Stimulated activated memory B cell treated with anti-CD40 and anti-IgM and Interleukin-4, amounts not matched to agents 10 μg/mL and 1 μg/mL and 100 μg/mL, for 72 hours (primary cell): Measurements from ENCODE around the gene CYP4V2.

Experiments used
- ATAC-seq: fragments of 150-1000 bp; cut with Tn5 transposase; 2 replicates; pipeline ENCODE4 v1.10.0; 2021
- H3K27ac Mint-ChIP-seq: one replicate; pipeline ENCODE4 v1.8.0; 2022; ENCODE audit warnings: mild to moderate bottlenecking, mixed read lengths
- H3K27me3 Mint-ChIP-seq: one replicate; pipeline ENCODE4 v1.8.0; 2022; ENCODE audit warnings: mixed read lengths
- H3K36me3 Mint-ChIP-seq: one replicate; pipeline ENCODE4 v1.8.0; 2022; ENCODE audit warnings: mixed read lengths
- H3K4me1 Mint-ChIP-seq: one replicate; pipeline ENCODE4 v1.8.0; 2022; ENCODE audit warnings: mixed read lengths
- H3K4me3 Mint-ChIP-seq: one replicate; pipeline ENCODE4 v1.8.0; 2022; ENCODE audit warnings: mild to moderate bottlenecking, moderate library complexity, mixed read lengths
- H3K9me3 Mint-ChIP-seq: one replicate; pipeline ENCODE4 v1.8.0; 2022; ENCODE audit warnings: mixed read lengths

Gene CYP4V2

GRCh38 chr4:186168750-186169149 lies 22.6 kb upstream of the CYP4V2 start:
- Mint-ChIP-seq H3K27ac (no peak overlapping the region), H3K36me3 (no peaks in the 10 kb centered on the region), H3K4me3 (no peak overlapping the region), H3K4me1 (no peaks in the 10 kb centered on the region), H3K9me3 (no peaks in the 10 kb centered on the region), H3K27me3 (peaks cover 31% of the 10 kb centered on the region)
- no peak for ATAC-seq

GRCh38 chr4:186169333-186169944 lies 21.9 kb upstream of the CYP4V2 start:
- no peak overlapping the region for H3K27ac Mint-ChIP-seq
- no peaks in the 10 kb centered on the region for H3K9me3 Mint-ChIP-seq
- no peak overlapping the region for H3K4me3 Mint-ChIP-seq
- no peak for ATAC-seq
- peaks cover 30% of the 10 kb centered on the region for H3K27me3 Mint-ChIP-seq
- H3K4me1 Mint-ChIP-seq, result no peaks in the 10 kb centered on the region
- H3K36me3 Mint-ChIP-seq, result no peaks in the 10 kb centered on the region

GRCh38 chr4:186169945-186170802 lies 21.2 kb upstream of the CYP4V2 start:
- Mint-ChIP-seq H3K4me1 (no peaks in the 10 kb centered on the region), H3K27me3 (peaks cover 23% of the 10 kb centered on the region), H3K9me3 (no peaks in the 10 kb centered on the region), H3K27ac (no peak overlapping the region), H3K36me3 (no peaks in the 10 kb centered on the region), H3K4me3 (no peak overlapping the region)
- ATAC-seq, result peak; percentile 20

GRCh38 chr4:186170966-186171365 lies 20.4 kb upstream of the CYP4V2 start:
- H3K4me1 Mint-ChIP-seq, result no peaks in the 10 kb centered on the region
- H3K27ac Mint-ChIP-seq, result no peak overlapping the region
- ATAC-seq, result no peak

GRCh38 chr4:186172546-186172945 lies 18.8 kb upstream of the CYP4V2 start:
- Mint-ChIP-seq H3K4me3 (no peak overlapping the region), H3K36me3 (no peaks in the 10 kb centered on the region), H3K4me1 (no peaks in the 10 kb centered on the region), H3K27me3 (peaks cover 34% of the 10 kb centered on the region), H3K9me3 (no peaks in the 10 kb centered on the region), H3K27ac (no peak overlapping the region)
- ATAC-seq, result no peak

More at GRCh38 chr4:186170966-186171365, 20.4 kb upstream of the CYP4V2 start:
- peaks cover 29% of the 10 kb centered on the region for H3K27me3 Mint-ChIP-seq
- no peaks in the 10 kb centered on the region for H3K9me3 Mint-ChIP-seq
- H3K4me3 Mint-ChIP-seq, result no peak overlapping the region
- no peaks in the 10 kb centered on the region for H3K36me3 Mint-ChIP-seq

- ATAC-seq, result no peak
- no peak overlapping the region for H3K27ac Mint-ChIP-seq
- peaks cover 37% of the 10 kb centered on the region for H3K27me3 Mint-ChIP-seq
- H3K9me3 Mint-ChIP-seq, result peaks cover 5% of the 10 kb centered on the region
- H3K4me1 Mint-ChIP-seq, result peaks cover 29% of the 10 kb centered on the region
- H3K36me3 Mint-ChIP-seq, result peaks cover 7% of the 10 kb centered on the region
- no peak overlapping the region for H3K4me3 Mint-ChIP-seq
These were observed 3.3 kb upstream of the CYP4V2 start for GRCh38 chr4:186188107-186188506.

- Mint-ChIP-seq H3K27ac (peak overlapping the region; percentile 95), H3K4me1 (peaks cover 32% of the 10 kb centered on the region), H3K4me3 (no peak overlapping the region), H3K36me3 (peaks cover 6% of the 10 kb centered on the region), H3K27me3 (peaks cover 22% of the 10 kb centered on the region), H3K9me3 (peaks cover 5% of the 10 kb centered on the region)
- no peak for ATAC-seq
These were observed 1.7 kb upstream of the CYP4V2 start for GRCh38 chr4:186189656-186190055.

- peaks cover 32% of the 10 kb centered on the region for H3K4me1 Mint-ChIP-seq
- peak overlapping the region; percentile 97 for H3K4me3 Mint-ChIP-seq
- ATAC-seq, result peak; percentile 64
- no peaks in the 10 kb centered on the region for H3K9me3 Mint-ChIP-seq
- peaks cover 12% of the 10 kb centered on the region for H3K27me3 Mint-ChIP-seq
- H3K27ac Mint-ChIP-seq, result peak overlapping the region; percentile 95
- peaks cover 9% of the 10 kb centered on the region for H3K36me3 Mint-ChIP-seq
These were observed 677 bp upstream of the CYP4V2 start for GRCh38 chr4:186190581-186191199.

- peaks cover 23% of the 10 kb centered on the region for H3K36me3 Mint-ChIP-seq
- H3K9me3 Mint-ChIP-seq, result no peaks in the 10 kb centered on the region
- H3K27me3 Mint-ChIP-seq, result no peaks in the 10 kb centered on the region
- peak overlapping the region; percentile 95 for H3K27ac Mint-ChIP-seq
- ATAC-seq, result no peak
- H3K4me1 Mint-ChIP-seq, result peaks cover 32% of the 10 kb centered on the region
- H3K4me3 Mint-ChIP-seq, result peak overlapping the region; percentile 97
These were observed 772 bp downstream of the CYP4V2 start for GRCh38 chr4:186192066-186192612.

- H3K27me3 Mint-ChIP-seq, result no peaks in the 10 kb centered on the region
- no peaks in the 10 kb centered on the region for H3K9me3 Mint-ChIP-seq
- no peak overlapping the region for H3K27ac Mint-ChIP-seq
- H3K4me1 Mint-ChIP-seq, result peaks cover 32% of the 10 kb centered on the region
- H3K4me3 Mint-ChIP-seq, result no peak overlapping the region
- peaks cover 26% of the 10 kb centered on the region for H3K36me3 Mint-ChIP-seq
- ATAC-seq, result no peak
These were observed 2.5 kb downstream of the CYP4V2 start for GRCh38 chr4:186193851-186194250.

- no peaks in the 10 kb centered on the region for H3K9me3 Mint-ChIP-seq
- H3K4me1 Mint-ChIP-seq, result peaks cover 15% of the 10 kb centered on the region
- H3K36me3 Mint-ChIP-seq, result peaks cover 26% of the 10 kb centered on the region
- ATAC-seq, result no peak
- H3K27ac Mint-ChIP-seq, result no peak overlapping the region
- no peak overlapping the region for H3K4me3 Mint-ChIP-seq
- H3K27me3 Mint-ChIP-seq, result no peaks in the 10 kb centered on the region
These were observed 4.7 kb downstream of the CYP4V2 start for GRCh38 chr4:186196063-186196462.

GRCh38 chr4:186200516-186200915 lies 9.1 kb downstream of the CYP4V2 start:
- ATAC-seq, result no peak
- Mint-ChIP-seq H3K27ac (no peak overlapping the region), H3K9me3 (peaks cover 2% of the 10 kb centered on the region), H3K4me1 (peaks cover 7% of the 10 kb centered on the region), H3K4me3 (no peak overlapping the region), H3K36me3 (peaks cover 19% of the 10 kb centered on the region), H3K27me3 (no peaks in the 10 kb centered on the region)

- Mint-ChIP-seq H3K27ac (no peak overlapping the region), H3K27me3 (no peaks in the 10 kb centered on the region), H3K4me1 (peaks cover 7% of the 10 kb centered on the region), H3K9me3 (peaks cover 2% of the 10 kb centered on the region), H3K4me3 (no peak overlapping the region), H3K36me3 (peaks cover 17% of the 10 kb centered on the region)
- ATAC-seq, result no peak
These were observed 9.6 kb downstream of the CYP4V2 start for GRCh38 chr4:186201010-186201409.

GRCh38 chr4:186201535-186202230 lies 10.3 kb downstream of the CYP4V2 start:
- H3K4me3 Mint-ChIP-seq, result no peak overlapping the region
- peaks cover 13% of the 10 kb centered on the region for H3K36me3 Mint-ChIP-seq
- no peaks in the 10 kb centered on the region for H3K27me3 Mint-ChIP-seq
- peak; percentile 94 for ATAC-seq
- H3K4me1 Mint-ChIP-seq, result peaks cover 7% of the 10 kb centered on the region
- no peak overlapping the region for H3K27ac Mint-ChIP-seq
- peaks cover 2% of the 10 kb centered on the region for H3K9me3 Mint-ChIP-seq
